Neural progenitor cell (in vitro differentiated cells): Measurements from ENCODE around the gene NUP210. TPM values are rescaled to one million over a fixed set of nuclear protein-coding genes. Genes with fewer than 3 reads are reported as not detected.

Source experiments
- DNase-seq: peaks from one replicate; pipeline ENCODE4 v3.0.0-alpha.2; 2016; ENCODE audit warnings: low spot score
- H2AFZ ChIP-seq: fragments of 200-600 bp; sonication (generic); replicated peaks from 2 replicates; pipeline ENCODE4 v1.6.1; 2016; ENCODE audit warnings: antibody characterized with exemption
- H3F3A ChIP-seq: fragments of 200-600 bp; sonication (generic); 2 replicates; pipeline ENCODE4 v1.6.1; 2016; ENCODE audit warnings: antibody characterized with exemption, low read depth
- H3K27ac ChIP-seq: fragments of 200-600 bp; sonication (generic); 2 replicates; pipeline ENCODE4 v1.5.1; 2016; ENCODE audit warnings: mild to moderate bottlenecking
- H3K27me3 ChIP-seq: fragments of 200-600 bp; sonication (generic); 2 replicates; pipeline ENCODE4 v1.6.1; 2016; ENCODE audit warnings: mild to moderate bottlenecking, moderate library complexity
- H3K36me3 ChIP-seq: fragments of 200-600 bp; sonication (generic); 2 replicates; pipeline ENCODE4 v1.5.1; 2016
- H3K4me1 ChIP-seq: fragments of 200-600 bp; sonication (generic); 2 replicates; pipeline ENCODE4 v1.6.1; 2016; ENCODE audit warnings: mixed run types
- H3K4me2 ChIP-seq: fragments of 200-600 bp; sonication (generic); 2 replicates; pipeline ENCODE4 v1.6.1; 2016
- H3K4me3 ChIP-seq: fragments of 200-600 bp; sonication (generic); 2 replicates; pipeline ENCODE4 v1.5.1; 2016
- H3K79me2 ChIP-seq: fragments of 200-600 bp; sonication (generic); 2 replicates; pipeline ENCODE4 v1.6.1; 2016; ENCODE audit warnings: low read depth
- H3K9ac ChIP-seq: fragments of 200-600 bp; sonication (generic); 2 replicates; pipeline ENCODE4 v1.6.1; 2016
- H3K9me3 ChIP-seq: fragments of 200-600 bp; sonication (generic); 2 replicates; pipeline ENCODE4 v1.5.1; 2016; ENCODE audit warnings: low read depth
- H4K20me1 ChIP-seq: fragments of 200-600 bp; sonication (generic); 2 replicates; pipeline ENCODE4 v1.6.1; 2016; ENCODE audit warnings: low read depth
- H3K27ac Mint-ChIP-seq: 3 replicates; pipeline ENCODE4 v1.8.0; 2021; ENCODE audit warnings: mixed read lengths
- H3K27me3 Mint-ChIP-seq: 2 replicates; pipeline ENCODE4 v1.8.0; 2022; ENCODE audit warnings: low read depth, mild to moderate bottlenecking, inconsistent platforms, moderate library complexity, mixed read lengths; ENCODE audit not compliant: insufficient read depth
- H3K36me3 Mint-ChIP-seq: 3 replicates; pipeline ENCODE4 v1.8.0; 2021; ENCODE audit warnings: mixed read lengths
- H3K4me1 Mint-ChIP-seq: 3 replicates; pipeline ENCODE4 v1.8.0; 2021; ENCODE audit warnings: mixed read lengths
- H3K4me3 Mint-ChIP-seq: 3 replicates; pipeline ENCODE4 v1.8.0; 2021; ENCODE audit warnings: mild to moderate bottlenecking, moderate library complexity, mixed read lengths
- H3K9me3 Mint-ChIP-seq: 3 replicates; pipeline ENCODE4 v1.8.0; 2020; ENCODE audit warnings: mixed read lengths
- EZH2 ChIP-seq: fragments of 200-600 bp; sonication (generic); IDR thresholded peaks from 2 replicates; pipeline ENCODE4 v1.6.1; 2017; ENCODE audit warnings: antibody characterized with exemption, mild to moderate bottlenecking, moderate library complexity
- EZH2phosphoT487 ChIP-seq: fragments of 200-600 bp; sonication (generic); IDR thresholded peaks from 2 replicates; pipeline ENCODE4 v1.6.1; 2017; ENCODE audit warnings: antibody characterized with exemption
- total RNA-seq: library from RNA; depleted of rRNA; stranded (reverse); fragments of >200 nt; gene quantifications from 2 replicates; pipeline ENCODE4 v1.2.3, GENCODE V29; 2015; ENCODE audit warnings: low replicate concordance
- TF ChIP-seq, protein P1 (sequence below): fragments of 200-600 bp; sonication (generic); IDR thresholded peaks from 2 replicates; pipeline ENCODE4 v1.5.1; 2017; ENCODE audit warnings: antibody characterized with exemption, mild to moderate bottlenecking

The NUP210 gene
- total RNA-seq, 1 donor from 2014 or later: 37.1 TPM

DNA sequence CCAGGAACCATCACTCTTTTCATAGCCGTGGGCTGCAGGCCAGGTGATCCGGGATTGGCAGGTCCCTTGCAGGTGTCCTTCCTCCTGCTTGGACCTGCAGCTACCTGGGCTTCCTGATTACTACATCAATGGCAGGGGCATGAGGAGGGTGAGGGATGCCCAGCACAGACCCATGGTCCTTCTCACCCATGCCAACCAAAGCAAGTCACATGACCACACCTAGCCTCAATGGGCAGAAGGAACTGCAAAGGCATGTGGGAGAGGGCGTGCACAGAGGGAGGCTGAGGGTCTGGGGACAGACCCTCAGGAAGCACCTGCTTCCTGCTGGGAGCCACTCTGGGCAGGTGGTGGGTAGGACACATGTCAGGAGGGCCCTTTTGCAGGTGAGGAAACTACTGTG lies 105.2 kb downstream of the NUP210 start:
- H3K36me3 Mint-ChIP-seq: peaks cover 18% of the 10 kb centered on the region
- H3K36me3 ChIP-seq: no peaks in the 10 kb centered on the region
- no peak overlapping the region for H3K27ac Mint-ChIP-seq
- H3F3A ChIP-seq: no peaks in the 10 kb centered on the region
- H4K20me1 ChIP-seq: no peaks in the 10 kb centered on the region
- DNase-seq: no peak
- no peak overlapping the region for H2AFZ ChIP-seq
- no peaks in the 10 kb centered on the region for H3K4me1 Mint-ChIP-seq
- H3K4me3 Mint-ChIP-seq: no peak overlapping the region
- peaks cover 2% of the 10 kb centered on the region for H3K27me3 Mint-ChIP-seq
- no peak overlapping the region for H3K9ac ChIP-seq
- H3K4me3 ChIP-seq: no peak overlapping the region
- no peak overlapping the region for H3K27ac ChIP-seq
- no peaks in the 10 kb centered on the region for H3K9me3 ChIP-seq
- no peak for TF ChIP-seq EZH2phosphoT487
- TF ChIP-seq, protein P1, sequence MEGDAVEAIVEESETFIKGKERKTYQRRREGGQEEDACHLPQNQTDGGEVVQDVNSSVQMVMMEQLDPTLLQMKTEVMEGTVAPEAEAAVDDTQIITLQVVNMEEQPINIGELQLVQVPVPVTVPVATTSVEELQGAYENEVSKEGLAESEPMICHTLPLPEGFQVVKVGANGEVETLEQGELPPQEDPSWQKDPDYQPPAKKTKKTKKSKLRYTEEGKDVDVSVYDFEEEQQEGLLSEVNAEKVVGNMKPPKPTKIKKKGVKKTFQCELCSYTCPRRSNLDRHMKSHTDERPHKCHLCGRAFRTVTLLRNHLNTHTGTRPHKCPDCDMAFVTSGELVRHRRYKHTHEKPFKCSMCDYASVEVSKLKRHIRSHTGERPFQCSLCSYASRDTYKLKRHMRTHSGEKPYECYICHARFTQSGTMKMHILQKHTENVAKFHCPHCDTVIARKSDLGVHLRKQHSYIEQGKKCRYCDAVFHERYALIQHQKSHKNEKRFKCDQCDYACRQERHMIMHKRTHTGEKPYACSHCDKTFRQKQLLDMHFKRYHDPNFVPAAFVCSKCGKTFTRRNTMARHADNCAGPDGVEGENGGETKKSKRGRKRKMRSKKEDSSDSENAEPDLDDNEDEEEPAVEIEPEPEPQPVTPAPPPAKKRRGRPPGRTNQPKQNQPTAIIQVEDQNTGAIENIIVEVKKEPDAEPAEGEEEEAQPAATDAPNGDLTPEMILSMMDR: no peak
- no peak for TF ChIP-seq EZH2
- no peaks in the 10 kb centered on the region for H3K4me1 ChIP-seq
- no peak overlapping the region for H3K4me2 ChIP-seq
- H3K79me2 ChIP-seq: no peaks in the 10 kb centered on the region
- H3K27me3 ChIP-seq: no peaks in the 10 kb centered on the region
- no peaks in the 10 kb centered on the region for H3K9me3 Mint-ChIP-seq

DNA sequence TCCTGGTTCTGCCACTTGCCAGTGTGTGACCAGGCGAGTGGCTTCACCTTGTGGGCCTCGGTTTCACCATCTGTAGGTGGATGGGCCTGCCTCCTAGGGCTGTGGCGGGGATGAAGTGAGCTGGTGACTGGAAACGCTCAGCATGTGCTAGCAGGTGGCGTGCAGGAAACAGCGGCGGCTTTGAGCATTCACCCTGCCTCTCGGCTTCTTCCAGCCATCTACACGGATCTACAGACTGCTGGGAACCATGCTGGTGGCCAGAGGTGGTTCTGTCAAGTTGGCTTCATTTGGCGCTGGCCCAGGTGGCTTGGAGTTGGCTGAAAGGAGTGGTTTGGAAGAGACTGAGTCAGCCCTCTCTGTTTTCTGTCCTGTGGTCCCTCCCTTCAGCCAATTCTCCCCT lies 106.3 kb downstream of the NUP210 start:
- no peak overlapping the region for H3K27ac Mint-ChIP-seq
- Histone ChIP-seq H3K4me3 (no peak overlapping the region), H3K36me3 (no peaks in the 10 kb centered on the region), H3K4me1 (no peaks in the 10 kb centered on the region), H3K4me2 (no peak overlapping the region), H3K9ac (no peak overlapping the region), H3F3A (no peaks in the 10 kb centered on the region), H2AFZ (no peak overlapping the region), H3K27me3 (no peaks in the 10 kb centered on the region), H4K20me1 (no peaks in the 10 kb centered on the region), H3K27ac (no peak overlapping the region), H3K9me3 (no peaks in the 10 kb centered on the region), H3K79me2 (no peaks in the 10 kb centered on the region)
- no peak for DNase-seq
- no peaks in the 10 kb centered on the region for H3K9me3 Mint-ChIP-seq
- H3K27me3 Mint-ChIP-seq: peaks cover 4% of the 10 kb centered on the region
- no peaks in the 10 kb centered on the region for H3K4me1 Mint-ChIP-seq
- peaks cover 15% of the 10 kb centered on the region for H3K36me3 Mint-ChIP-seq
- no peak overlapping the region for H3K4me3 Mint-ChIP-seq
- TF ChIP-seq EZH2: no peak
- TF ChIP-seq, protein P1: no peak
- no peak for TF ChIP-seq EZH2phosphoT487

DNA sequence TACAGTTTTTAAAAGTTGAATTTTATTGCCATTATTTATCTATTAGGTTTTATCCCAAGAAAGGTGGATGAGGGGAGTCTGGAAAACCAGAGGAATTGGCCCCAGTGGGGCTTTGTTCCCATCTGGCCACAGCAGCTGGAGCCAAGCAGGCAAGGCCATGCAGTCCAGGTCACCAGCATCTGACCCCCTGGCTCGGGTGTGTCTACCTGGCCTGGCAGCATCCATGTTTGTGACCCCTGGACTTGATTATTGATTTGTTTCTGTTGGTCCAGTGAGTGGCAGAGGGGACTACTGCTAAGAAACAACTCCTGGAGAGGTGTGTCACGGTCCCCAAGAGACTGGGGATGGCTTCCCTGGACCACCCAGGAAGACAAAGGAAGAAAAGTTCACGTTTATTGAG lies 111.1 kb downstream of the NUP210 start:
- H2AFZ ChIP-seq: no peak overlapping the region
- H3K4me1 Mint-ChIP-seq: peaks cover 4% of the 10 kb centered on the region

More for the DNA sequence above, 111.1 kb downstream of the NUP210 start:
- H3K36me3 Mint-ChIP-seq: no peaks in the 10 kb centered on the region
- TF ChIP-seq EZH2phosphoT487 (no peak), EZH2 (no peak)
- TF ChIP-seq, protein P1: no peak
- H3K27ac Mint-ChIP-seq: no peak overlapping the region
- Histone ChIP-seq H3K79me2 (no peaks in the 10 kb centered on the region), H3K9me3 (no peaks in the 10 kb centered on the region), H4K20me1 (no peaks in the 10 kb centered on the region), H3K4me1 (no peaks in the 10 kb centered on the region), H3K27ac (no peak overlapping the region), H3K4me2 (no peak overlapping the region), H3K4me3 (no peak overlapping the region), H3K36me3 (no peaks in the 10 kb centered on the region), H3K27me3 (no peaks in the 10 kb centered on the region), H3F3A (peaks cover 6% of the 10 kb centered on the region), H3K9ac (no peak overlapping the region)
- no peak overlapping the region for H3K4me3 Mint-ChIP-seq
- no peaks in the 10 kb centered on the region for H3K9me3 Mint-ChIP-seq
- peaks cover 6% of the 10 kb centered on the region for H3K27me3 Mint-ChIP-seq
- no peak for DNase-seq
